Kidney epithelial cell (primary cell): Measurements from ENCODE around the gene SIPA1L3. TPM values are rescaled to one million over a fixed set of nuclear protein-coding genes. Genes with fewer than 3 reads are reported as not detected.

Source experiments
- DNase-seq: peaks from one replicate; pipeline ENCODE4 v3.0.0-alpha.2; 2010; ENCODE audit warnings: low read depth
- H3K27me3 ChIP-seq: 2 replicates; pipeline ENCODE4 v1.6.0; 2011; ENCODE audit warnings: low read length; ENCODE audit not compliant: control insufficient read depth, insufficient read depth
- H3K36me3 ChIP-seq: 2 replicates; pipeline ENCODE4 v1.5.1; 2011; ENCODE audit warnings: low read length; ENCODE audit not compliant: control insufficient read depth, insufficient read depth
- H3K4me3 ChIP-seq: 2 replicates; pipeline ENCODE4 v1.5.1; 2011; ENCODE audit warnings: low read depth, mild to moderate bottlenecking, control low read depth, low read length
- total RNA-seq: library from RNA; depleted of rRNA; stranded (reverse); fragments of >200 nt; gene quantifications from 2 replicates; pipeline ENCODE4 v1.2.3, GENCODE V29; 2015
- TF ChIP-seq, protein P1 (sequence below): IDR thresholded peaks from 2 replicates; pipeline ENCODE4 v1.5.1; 2011; ENCODE audit warnings: mild to moderate bottlenecking, moderate library complexity, low read length, control low read depth, inconsistent platforms; ENCODE audit not compliant: insufficient read depth, poor library complexity, severe bottlenecking

Gene SIPA1L3
- total RNA-seq, 1 donor from 2014 or later = 40.4 TPM

DNA sequence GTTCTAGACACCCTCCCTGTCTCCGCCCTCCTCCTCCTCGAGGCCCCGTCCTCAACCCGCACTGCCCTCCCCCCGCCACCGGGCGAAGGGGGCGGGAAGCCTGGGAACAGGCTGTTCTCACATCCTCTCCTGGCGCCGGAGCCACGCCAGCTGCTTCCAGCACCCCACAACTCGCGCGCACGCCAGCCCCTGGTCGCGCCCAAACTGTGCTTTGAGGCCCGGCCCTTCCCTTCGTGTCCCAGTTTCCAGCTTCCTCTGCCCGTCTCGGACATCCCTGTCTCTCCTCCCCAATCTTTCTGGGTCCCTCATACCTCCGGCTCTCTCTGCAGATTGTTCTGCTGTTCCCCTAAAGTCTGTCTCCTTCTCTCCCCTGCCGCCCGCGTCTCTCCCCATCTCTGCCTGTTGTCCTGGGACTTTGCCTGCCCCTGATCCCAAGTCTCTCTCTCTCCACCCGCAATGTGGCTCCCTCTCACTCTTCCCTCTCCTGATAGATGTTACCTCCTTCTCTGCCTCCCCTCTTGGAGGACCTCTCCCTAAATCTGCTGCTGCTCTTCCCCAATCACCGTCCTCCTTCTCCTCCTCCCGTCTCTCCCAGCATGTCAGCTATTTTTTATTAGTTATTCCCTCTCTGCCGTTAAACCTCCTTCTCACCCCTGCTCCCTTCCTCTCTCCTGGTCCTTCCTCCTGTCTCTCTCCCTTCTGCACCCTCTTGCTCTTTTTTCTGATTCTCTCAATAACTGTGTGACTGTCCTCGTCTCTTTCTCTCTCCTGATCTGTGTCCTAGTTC is 302.9 kb downstream of the SIPA1L3 start:
- Histone ChIP-seq H3K27me3 (peaks cover 19% of the 10 kb centered on the region), H3K4me3 (no peak overlapping the region), H3K36me3 (peaks cover 2% of the 10 kb centered on the region)
- TF ChIP-seq, protein P1, sequence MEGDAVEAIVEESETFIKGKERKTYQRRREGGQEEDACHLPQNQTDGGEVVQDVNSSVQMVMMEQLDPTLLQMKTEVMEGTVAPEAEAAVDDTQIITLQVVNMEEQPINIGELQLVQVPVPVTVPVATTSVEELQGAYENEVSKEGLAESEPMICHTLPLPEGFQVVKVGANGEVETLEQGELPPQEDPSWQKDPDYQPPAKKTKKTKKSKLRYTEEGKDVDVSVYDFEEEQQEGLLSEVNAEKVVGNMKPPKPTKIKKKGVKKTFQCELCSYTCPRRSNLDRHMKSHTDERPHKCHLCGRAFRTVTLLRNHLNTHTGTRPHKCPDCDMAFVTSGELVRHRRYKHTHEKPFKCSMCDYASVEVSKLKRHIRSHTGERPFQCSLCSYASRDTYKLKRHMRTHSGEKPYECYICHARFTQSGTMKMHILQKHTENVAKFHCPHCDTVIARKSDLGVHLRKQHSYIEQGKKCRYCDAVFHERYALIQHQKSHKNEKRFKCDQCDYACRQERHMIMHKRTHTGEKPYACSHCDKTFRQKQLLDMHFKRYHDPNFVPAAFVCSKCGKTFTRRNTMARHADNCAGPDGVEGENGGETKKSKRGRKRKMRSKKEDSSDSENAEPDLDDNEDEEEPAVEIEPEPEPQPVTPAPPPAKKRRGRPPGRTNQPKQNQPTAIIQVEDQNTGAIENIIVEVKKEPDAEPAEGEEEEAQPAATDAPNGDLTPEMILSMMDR = no peak
- no peak for DNase-seq

DNA sequence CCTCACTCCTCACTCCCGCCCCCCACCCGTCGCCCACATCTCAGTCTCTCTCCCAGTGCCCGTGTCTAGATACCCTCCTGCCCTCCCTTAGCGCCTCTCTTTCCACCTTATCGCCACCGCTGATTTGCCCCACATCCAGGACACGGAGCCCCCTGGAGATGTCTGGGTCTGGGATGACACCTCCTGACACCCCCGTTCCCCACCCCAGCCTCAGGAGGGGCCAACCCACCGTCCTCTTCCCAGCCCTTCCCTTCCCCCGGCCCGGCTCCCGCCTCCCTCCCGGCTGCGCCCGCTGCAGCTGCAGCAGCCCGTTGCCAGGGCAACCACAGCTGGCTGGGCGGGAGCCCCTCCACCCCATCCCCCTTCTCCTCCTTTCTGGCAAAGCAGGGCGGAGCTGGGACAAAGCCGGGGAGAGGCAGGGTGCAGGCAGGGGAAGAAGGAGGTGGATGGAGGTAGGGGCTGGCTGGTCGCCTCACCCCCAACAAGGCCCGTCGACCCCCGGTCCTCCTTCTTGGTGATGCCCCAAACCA is 303.5 kb downstream of the SIPA1L3 start:
- Histone ChIP-seq H3K4me3 (no peak overlapping the region), H3K36me3 (peaks cover 2% of the 10 kb centered on the region), H3K27me3 (peaks cover 19% of the 10 kb centered on the region)
- TF ChIP-seq, protein P1 = no peak
- no peak for DNase-seq

DNA sequence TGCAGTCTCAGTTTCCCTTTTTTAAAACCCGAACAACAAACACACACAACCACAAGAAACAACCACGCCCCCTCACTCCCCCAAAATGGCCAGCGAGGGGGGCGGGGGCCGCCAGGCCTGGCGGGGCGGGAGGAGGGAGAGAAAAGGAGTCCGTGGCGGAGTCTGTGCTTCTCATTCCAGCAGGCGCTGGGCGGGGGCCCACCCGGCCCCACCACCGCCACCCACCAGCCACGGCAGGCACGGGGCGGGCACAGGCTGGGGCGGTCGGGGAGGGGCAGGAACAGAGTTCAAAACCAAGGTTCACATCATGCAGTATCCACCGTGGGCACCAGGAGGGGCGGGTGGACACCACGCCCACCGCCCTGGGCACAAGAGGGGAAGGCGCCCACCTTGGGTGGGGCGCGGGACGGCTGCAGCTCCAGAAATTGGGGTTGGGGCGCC is 304.2 kb downstream of the SIPA1L3 start:
- peaks cover 2% of the 10 kb centered on the region for H3K36me3 ChIP-seq

DNA sequence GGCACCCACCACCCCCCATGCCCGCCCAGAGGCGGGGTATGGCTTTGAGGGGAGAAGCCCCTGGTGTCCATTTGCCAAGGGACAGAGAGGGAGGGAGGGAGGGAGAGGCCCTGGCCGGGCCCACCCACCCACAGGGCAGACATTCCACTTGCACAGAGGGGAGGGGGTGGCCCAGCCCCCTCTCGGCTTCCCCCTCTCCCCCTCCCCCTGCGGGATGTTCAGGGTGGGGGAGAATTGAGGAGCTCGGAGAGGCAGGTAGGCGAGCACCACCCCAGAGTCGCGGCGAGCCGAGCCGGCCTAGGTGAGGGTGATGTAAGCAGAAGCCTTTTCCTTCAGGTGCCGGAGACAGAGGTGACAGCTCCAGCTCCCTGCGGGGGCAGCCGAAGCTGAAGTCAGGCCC is 304.8 kb downstream of the SIPA1L3 start:
- H3K27me3 ChIP-seq = peaks cover 19% of the 10 kb centered on the region
- H3K4me3 ChIP-seq = no peak overlapping the region
- no peaks in the 10 kb centered on the region for H3K36me3 ChIP-seq
- no peak for DNase-seq
- TF ChIP-seq, protein P1 = no peak

More for the DNA sequence above, 304.2 kb downstream of the SIPA1L3 start:
- TF ChIP-seq, protein P1 = peak; percentile 14
- no peak for DNase-seq
- Histone ChIP-seq H3K27me3 (peaks cover 19% of the 10 kb centered on the region), H3K4me3 (no peak overlapping the region)

DNA sequence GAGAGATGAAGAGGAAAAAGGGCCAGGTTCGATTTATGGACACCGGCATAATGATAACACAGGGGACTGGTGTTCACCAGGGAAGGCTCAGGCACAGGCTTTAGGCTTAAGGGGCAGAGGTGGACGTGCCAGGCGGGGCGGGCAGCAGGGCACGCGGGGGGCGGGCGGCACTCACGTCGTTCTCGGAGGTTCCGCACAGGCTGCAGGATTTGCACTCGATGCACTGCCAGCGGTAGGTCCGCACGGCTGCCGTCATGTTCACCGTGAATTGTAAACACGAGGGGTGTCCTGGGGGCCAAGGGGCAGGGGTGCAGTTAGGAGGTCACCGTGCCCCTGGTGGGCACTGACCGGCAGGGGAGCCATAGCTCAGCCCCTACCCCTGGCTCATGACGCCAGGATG is 306.5 kb downstream of the SIPA1L3 start:
- DNase-seq = no peak
- TF ChIP-seq, protein P1 = no peak

More for the DNA sequence above, 306.5 kb downstream of the SIPA1L3 start:
- Histone ChIP-seq H3K27me3 (peaks cover 19% of the 10 kb centered on the region), H3K36me3 (no peaks in the 10 kb centered on the region), H3K4me3 (no peak overlapping the region)
